Amniotic stem cell (primary cell): ENCODE results near the gene GNMT.
A peak's percentile ranks its signal among the peaks of the same experiment; 100 is the strongest.
"Not testable (repeated sequence)": the region's sequence is repeated elsewhere in the genome, so short reads cannot be mapped to it uniquely, and the experiment has no call there.

ENCODE experiments used
- DNase-seq: peaks from one replicate; lab custom pipeline; 2025; lab: John Stamatoyannopoulos, UW

Gene GNMT

DNA sequence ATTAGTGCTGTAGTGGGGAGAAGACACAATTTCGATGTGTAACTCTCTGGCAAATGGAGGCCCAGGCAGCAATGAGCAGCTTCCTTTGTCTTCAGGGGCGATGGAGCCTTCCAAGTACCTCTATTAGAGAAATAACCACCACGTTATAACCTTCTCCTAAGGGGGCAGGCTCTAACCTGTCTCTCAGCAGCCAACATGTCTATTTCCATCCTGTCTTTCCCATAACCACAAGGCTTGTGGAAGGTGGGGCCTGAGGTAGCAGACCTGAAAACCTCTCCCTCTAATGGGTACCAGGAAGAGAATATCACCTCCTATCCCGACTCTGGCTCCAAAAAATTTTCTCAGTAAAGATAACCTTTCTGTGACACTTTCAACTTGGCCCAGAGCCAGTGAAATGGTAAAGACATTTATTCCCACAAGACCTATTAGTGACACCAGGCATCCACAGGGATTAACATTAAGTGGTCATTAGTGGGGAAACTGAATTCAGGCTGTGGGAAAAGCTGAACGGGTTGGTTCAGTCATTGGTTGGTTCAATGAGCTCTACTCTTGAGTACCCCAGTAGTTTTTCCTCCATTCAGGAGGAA is 14.5 kb downstream of the GNMT start:
- DNase-seq, result no peak

GRCh38 chr6:42978487-42978838 is 17.9 kb downstream of the GNMT start:
- no peak for DNase-seq

DNA sequence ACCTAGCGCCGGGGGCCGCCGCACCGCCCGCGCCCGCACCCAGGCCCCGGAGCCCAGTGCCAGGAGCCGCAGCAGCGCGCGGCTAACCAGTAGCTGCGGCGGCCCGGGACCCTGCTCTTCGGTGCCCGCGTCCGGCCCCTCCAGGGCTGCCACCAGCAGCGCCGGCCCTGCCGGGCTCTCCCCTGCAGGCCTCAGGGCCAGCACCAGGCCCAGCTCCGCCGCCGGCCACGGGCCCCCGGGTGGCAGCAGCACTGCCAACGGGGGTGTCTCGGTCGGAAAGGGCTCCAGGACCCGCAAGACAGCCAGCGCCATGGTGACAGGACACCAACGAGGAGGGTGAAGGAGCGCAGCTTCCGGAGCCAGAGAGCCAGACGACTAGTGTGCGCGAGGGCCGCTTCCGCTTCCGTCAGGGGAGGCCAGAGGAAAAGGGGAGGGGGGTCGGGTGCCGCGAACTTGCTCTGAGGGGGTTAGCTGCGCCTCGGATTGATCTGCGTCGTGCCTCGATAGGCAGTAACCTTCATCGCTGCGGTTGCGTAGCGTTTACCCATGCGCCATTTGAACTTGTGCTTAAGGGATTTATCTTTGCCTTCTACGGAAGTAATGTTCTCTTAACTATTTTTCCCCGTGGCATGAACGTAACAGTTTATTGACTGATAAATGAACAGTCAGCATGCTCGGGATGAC is 18.4 kb downstream of the GNMT start, which contains the start of gene PEX6:
PEX6 (minus strand) TSS at position 343 of the 684 bp plus-strand sequence; CDS start at position 312, 31 bp downstream.
- DNase-seq, result peak; percentile 51

DNA sequence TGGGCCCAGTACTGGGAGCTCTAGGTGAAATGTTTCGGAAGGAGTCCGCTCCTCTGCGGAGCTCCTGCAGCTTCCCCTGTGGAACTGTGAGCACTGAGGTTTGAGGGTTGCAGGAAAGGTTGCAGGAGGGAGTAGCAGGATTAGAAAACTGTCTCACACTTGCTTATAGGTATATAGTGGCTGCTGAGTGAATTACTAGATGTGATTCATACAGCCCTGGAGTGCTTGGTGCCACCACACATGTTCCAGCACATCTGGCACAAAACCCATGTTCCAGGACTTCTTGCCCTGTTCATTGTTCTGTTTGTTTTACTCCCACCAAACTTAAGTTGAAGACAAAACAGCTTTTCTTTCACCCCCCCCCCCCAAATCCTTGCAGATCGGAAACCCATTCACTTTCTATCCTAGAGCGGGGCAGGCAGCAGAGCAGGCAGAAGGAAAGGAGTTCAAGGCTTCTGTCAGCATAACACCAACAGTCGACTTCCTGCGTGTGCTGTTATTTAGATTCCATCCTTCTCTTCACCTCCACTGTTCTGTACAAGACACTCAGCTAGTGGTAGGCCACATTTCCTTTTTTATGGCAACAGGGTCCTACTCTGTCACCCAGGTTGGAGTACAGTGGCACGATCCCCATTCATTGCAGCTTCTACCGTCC is 19.1 kb downstream of the GNMT start:
- no peak for DNase-seq

GRCh38 chr6:42981836-42982235 is 21.3 kb downstream of the GNMT start:
- DNase-seq, result no peak

DNA sequence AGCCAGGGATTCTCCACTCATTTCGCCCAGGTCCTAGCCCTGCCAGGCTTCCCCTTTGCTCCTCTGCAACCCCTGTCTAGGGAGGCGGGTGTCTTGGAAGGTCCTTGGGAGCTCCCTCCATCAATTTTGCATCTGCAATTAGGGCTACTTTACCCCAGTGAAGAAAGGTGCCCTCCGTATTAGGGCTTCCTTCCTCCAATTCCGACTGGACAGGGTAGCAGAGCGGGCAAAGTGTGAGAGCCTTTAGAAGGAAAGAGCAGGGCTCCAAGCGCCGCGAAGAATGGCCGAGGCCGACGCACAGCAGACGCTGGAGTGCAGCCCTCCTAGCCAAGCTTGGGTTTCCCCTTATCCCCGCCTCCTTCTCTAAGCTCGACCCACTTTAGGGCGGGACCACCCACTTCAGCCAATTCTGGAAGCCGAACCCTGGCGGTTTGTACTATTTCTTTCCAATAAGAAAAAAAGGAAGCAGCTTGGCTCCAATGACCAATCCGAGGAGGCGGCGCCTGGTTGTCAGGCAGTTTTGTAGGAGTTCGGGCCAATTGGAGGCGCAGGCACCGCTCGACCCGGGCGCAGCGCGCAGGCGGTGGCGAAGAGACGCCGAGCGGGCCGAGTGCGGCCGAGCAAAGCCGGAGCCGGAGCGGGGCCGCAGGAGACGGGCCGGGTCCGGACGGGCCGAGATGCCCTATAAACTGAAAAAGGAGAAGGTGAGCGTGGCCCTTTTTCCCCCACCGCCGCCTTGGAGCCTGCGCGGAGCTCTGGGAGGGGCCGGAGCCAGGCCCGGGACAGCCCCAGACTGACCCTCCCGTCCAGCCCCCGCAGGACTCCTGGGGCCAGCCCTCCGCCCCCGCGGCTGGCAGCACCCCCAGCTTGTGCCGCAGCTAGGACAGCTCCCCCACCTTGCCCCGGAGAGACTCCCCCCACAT is 23.7 kb downstream of the GNMT start, which contains the start of gene PPP2R5D:
PPP2R5D (plus strand) TSS at position 570 of the 923 bp plus-strand sequence; CDS start at position 678, 108 bp downstream.
- peak; percentile 99 for DNase-seq

- DNase-seq, result no peak
Observed at GRCh38 chr6:42984924-42985475, 24.4 kb downstream of the GNMT start.

DNA sequence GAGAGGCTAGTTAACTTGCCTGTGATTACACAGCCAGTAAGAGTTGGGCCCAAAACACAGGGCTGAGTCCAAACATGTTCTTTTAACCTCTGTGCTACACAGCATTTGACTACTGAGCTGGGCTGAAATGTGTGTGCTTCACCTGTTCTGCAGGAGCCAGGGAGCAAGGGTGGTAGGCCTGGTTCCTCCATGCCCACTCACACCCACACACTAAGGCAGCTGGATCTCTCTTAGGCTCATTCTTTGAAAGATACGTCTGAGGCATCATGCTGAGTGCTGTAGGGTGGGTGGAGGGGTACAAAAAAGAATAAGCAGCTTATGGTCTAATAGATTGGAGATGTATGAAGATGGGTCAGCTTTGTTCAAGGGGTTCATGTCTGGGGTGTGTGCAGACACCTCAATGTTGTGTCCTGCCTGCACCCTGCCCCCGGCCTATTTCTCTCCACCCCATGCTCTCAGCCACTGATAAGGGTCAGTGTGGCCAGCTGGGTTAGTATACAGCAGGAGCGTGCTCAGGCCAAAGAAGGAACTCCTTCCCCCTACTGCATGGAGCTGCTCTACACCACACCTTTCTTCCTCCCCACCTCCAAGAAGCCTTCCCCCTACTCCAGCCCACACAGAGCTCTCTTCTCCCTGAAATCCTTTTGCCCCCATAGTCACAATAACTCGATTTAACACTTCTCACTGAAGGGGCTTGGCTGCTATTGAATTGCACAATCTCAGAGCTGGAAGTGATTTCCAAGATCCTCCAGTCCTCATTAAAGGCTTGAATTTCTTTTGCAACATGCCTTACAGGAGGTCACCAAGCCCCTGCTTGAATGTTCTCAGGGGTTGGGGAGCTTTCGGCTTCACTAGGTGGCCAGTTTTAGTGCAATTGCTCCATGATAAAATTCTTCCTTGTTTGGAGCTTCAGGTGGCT is 27.2 kb downstream of the GNMT start:
- DNase-seq, result no peak

DNA sequence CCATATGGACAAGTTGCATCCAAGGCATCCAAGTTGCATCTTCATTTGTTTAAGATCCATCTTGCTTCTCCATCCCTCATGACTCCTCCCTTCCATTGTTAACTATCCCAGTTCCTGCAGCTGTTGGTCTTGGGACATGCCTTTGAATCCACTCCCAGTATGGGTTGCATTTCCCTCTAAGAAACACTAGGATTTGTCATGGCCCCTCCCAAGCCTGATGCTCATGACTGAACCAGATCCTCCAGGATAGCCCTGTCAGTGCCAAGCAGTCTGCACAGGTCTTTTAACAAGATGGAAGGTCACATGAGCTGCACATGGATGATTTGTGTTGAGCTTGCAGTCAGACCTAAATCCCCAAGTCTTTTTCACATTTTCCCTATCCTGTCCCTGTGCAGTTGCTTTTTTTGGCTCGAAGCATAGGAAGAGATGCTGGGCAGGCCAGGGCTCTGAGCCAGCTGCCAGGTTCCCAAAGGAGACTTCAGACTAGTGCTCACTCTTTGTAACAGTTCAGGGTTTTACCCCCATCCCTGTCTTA is 28.0 kb downstream of the GNMT start:
- DNase-seq, result no peak

- no peak for DNase-seq
Observed at GRCh38 chr6:42989923-42990322, 29.4 kb downstream of the GNMT start.

GRCh38 chr6:42993445-42993844 is 32.9 kb downstream of the GNMT start:
- DNase-seq, result no peak

- DNase-seq, result no peak
Observed at GRCh38 chr6:42996513-42996912, 36.0 kb downstream of the GNMT start.

- not testable (repeated sequence) for DNase-seq
Observed at GRCh38 chr6:42998205-42998604, 37.7 kb downstream of the GNMT start.

DNA sequence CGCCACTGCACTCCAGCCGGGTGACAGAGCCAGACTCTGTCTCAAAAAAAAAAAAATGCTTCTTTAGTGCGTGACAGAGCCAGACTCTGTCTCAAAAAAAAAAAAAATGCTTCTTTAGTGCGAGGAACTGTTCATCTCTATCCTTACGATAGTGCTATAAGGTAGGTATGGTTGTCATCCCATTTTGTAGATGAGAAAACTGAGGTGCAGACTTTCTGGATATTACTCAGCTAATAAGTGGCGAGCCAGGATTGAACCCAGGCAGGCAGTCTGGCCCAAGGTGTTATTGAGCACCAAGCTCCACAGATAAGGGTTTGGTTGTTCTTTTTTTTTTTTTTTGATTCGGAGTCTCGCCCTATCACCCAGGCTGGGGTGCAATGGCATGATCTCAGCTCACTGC is 41.3 kb downstream of the GNMT start:
- DNase-seq, result no peak

DNA sequence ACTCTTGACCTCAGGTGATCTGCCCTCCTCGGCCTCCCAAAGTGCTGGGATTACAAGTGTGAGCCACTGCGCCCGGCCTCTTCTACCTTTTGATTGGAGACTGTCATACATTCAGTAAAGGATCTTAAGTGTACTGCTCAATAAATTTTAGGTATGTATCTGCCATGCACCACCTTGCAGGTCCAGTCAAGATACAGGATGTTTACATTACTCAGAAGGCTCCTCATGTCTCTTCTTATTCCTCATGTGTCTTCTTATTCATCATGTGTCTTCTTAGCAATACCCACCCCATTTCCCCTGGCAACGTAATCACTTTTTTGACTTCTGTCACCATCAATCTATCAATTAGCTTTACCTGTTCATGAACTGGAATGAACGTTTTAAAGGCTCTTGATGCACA is 45.3 kb downstream of the GNMT start:
- DNase-seq, result no peak

- DNase-seq, result no peak
Observed at GRCh38 chr6:43006251-43006650, 45.7 kb downstream of the GNMT start.

DNA sequence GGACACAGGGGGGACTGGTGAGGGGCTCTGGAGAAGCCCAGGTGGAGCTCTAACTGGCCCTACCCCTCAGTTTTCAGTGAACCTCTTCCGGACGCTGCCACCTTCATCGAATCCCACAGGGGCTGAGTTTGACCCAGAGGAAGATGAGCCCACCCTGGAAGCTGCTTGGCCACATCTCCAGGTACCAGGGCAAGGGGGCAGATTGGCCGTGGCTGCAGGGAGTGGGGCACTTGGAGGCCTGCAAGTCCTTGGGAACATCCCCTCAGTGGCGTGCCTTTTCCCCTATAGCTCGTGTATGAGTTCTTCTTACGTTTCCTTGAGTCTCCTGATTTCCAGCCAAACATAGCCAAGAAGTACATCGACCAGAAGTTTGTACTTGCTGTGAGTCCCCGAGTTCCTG is 46.6 kb downstream of the GNMT start:
- no peak for DNase-seq

- no peak for DNase-seq
Observed at GRCh38 chr6:43009124-43009523, 48.6 kb downstream of the GNMT start.

DNA sequence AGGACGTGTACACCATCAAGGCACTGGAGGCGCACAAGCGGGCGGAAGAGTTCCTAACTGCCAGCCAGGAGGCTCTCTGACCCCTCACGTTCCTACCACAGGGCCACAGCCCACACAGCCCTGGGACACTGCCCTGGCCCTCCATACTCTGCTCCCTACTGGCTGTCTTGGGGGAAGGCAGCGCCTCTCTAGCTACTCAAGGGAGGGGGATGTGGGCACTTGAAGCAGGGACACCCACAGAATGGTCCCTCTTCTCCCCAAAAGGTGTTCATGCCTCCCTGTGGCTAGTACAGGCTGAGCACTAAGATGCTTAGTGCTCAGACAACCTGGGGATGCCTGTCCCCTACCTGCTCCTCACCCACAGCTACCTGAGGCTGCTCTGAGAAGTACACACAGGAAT is 50.7 kb downstream of the GNMT start:
- DNase-seq, result no peak

DNA sequence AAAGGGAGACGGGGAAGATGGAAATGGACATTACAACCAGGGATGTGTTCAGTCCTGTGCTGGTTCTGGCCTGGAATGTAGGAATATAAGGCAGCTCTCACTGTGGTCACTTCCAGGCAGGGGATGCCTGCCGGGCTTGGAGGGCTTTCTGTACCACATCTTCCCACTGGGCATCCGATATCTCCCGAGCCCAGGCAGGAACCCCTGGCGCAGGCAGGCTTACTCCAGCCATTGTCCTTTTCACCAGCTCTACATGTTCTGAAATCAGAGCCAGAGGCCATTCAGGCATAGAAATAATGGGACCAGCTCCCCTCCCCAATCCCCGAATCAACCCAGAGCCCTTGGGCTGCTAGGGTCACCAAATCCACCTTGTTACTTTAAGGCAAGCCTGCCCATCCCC is 51.8 kb downstream of the GNMT start:
- DNase-seq, result no peak
